Upper lobe of left lung (tissue), 4 donors: ENCODE data around the gene UQCR10.

Experiments
- CTCF ChIP-seq, 6 experiments: fragments of 450-650 bp in 4 of 6; fragments of 200-600 bp in 2 of 6; sonication (generic) in 2 of 6; IDR thresholded peaks; one replicate each; pipeline ENCODE4 v1.5.1; 2016 to 2019; ENCODE audit warnings: antibody characterized with exemption in 6 of 6
- EP300 ChIP-seq, 4 donors: sonication (generic); formaldehyde crosslinking; IDR thresholded peaks; one replicate each; pipeline ENCODE4 v1.5.1; 2017; ENCODE audit warnings: antibody characterized with exemption in 4 of 4, control low read depth in 2 of 4
- POLR2AphosphoS5 ChIP-seq, 2 donors: sonication (generic); formaldehyde crosslinking; IDR thresholded peaks; one replicate each; pipeline ENCODE4 v1.5.1; 2017; ENCODE audit warnings: antibody characterized with exemption in 2 of 2

- TF ChIP-seq CTCF (IDR thresholded peaks at IDR 0.05), result no peak
- TF ChIP-seq POLR2AphosphoS5 (IDR thresholded peaks at IDR 0.05), result no peak
- no peak for TF ChIP-seq EP300 (IDR thresholded peaks at IDR 0.05)
Measured at GRCh38 chr22:29719899-29720645, 47.1 kb upstream of the UQCR10 start, which contains the start of gene CABP7.
